Activated CD4-positive, alpha-beta T cell treated with anti-CD3 and anti-CD28 coated beads for 1 hour (primary cell): Measurements from ENCODE around the gene ELP4.
"Not testable (repeated sequence)": the region's sequence is repeated elsewhere in the genome, so short reads cannot be mapped to it uniquely, and the experiment has no call there.

Experiments used
- DNase-seq: peaks from one replicate; pipeline ENCODE4 v3.0.0-alpha.2; 2020

Gene ELP4

GRCh38 chr11:31555938-31556337 is 46.4 kb downstream of the ELP4 start:
- no peak for DNase-seq

DNA sequence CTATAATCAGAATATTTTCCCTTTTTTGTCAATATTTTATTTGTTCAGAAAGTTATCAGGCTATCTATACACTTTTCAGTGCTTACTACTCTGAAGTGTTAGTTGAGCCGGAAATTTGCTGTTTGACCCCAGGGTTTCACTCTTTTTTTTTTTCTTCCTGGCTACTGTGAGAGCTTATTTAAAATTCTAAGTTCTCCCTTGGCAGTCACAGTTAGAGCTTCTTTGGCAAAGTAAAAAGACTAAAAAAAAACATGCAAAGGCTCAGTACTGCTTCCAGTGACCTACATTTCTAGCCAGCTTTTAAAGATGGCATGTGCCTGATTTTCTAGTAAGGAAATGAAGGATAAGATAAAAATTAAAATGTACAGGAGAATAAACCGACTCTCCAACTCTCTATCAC is 48.4 kb downstream of the ELP4 start:
- DNase-seq = no peak

- DNase-seq = no peak
Measured at GRCh38 chr11:31560842-31561476, 51.4 kb downstream of the ELP4 start.

DNA sequence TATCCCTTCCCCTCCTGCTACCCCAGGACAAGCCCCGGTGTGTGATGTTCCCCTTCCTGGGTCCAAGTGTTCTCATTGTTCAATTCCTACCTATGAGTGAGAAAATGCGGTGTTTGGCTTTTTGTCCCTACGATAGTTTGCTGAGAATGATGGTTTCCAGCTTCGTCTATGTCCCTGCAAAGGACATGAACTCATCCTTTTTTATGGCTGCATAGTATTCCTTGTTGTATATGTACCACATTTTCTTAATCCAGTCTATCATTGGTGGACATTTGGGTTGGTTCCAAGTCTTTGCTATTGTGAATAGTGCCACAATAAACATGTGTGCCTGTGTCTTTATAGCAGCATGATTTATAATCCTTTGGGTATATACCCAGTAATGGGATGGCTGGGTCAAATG is 55.0 kb downstream of the ELP4 start:
- DNase-seq = not testable (repeated sequence)

DNA sequence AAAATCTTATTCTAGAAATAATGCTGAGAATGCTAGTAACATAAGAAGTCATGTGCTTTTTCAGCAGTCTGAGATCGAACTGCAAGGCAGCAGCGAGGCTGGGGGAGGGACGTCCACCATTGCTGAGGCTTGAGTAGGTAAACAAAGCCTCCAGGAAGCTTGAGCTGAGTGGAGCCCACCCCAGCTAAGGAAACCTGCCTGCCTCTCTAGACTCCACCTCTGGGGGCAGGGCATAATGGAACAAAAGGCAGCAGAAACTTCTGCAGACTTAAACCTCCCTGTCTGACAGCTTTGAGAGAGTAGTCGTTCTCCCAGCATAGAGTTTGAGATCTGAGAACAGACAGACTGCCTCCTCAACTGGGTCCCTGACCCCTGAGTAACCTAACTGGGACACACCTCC is 64.6 kb downstream of the ELP4 start:
- DNase-seq = not testable (repeated sequence)

DNA sequence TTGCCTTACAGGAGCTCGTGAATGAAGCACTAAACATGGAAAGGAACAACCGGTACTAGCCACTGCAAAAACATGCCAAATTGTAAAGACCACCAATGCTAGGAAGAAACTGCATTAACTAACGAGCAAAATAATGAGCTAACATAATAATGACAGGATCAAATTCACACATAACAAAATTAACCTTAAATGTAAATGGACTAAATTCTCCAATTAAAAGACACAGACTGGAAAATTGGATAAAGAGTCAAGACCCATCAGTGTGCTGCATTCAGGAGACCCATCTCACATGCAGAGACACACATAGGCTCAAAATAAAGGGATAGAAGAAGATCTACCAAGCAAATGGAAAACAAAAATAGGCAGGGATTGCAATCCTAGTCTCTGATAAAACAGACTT is 66.2 kb downstream of the ELP4 start:
- DNase-seq = not testable (repeated sequence)

- DNase-seq = not testable (repeated sequence)
Measured at GRCh38 chr11:31579412-31579811, 69.8 kb downstream of the ELP4 start.

DNA sequence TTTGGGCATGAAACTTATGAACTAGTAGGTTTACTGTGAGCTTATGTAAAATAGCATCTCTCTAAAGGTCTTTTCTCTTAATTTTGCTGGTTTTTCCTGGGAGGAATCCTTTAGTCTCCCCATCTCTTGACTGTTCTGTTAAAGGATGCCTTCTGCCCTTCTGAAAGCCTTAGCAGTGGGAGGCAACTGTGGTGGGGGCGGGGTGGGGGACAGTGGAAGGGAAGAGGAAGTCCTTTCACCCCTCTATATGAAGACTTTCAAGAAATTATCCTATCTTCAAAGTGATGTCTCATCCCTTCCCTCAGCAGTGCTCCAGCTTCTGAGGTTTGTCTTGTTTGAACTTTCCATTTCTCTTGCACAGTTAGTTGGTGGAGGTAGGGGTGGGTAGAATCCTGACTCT is 73.1 kb downstream of the ELP4 start:
- DNase-seq = no peak

GRCh38 chr11:31598454-31598853 is 88.9 kb downstream of the ELP4 start:
- no peak for DNase-seq

- DNase-seq = no peak
Measured at GRCh38 chr11:31601635-31602282, 92.2 kb downstream of the ELP4 start.

GRCh38 chr11:31606893-31607292 is 97.3 kb downstream of the ELP4 start:
- no peak for DNase-seq

- no peak for DNase-seq
Measured at GRCh38 chr11:31607914-31608313, 98.3 kb downstream of the ELP4 start.

- DNase-seq = no peak
Measured at GRCh38 chr11:31608995-31609394, 99.4 kb downstream of the ELP4 start.

DNA sequence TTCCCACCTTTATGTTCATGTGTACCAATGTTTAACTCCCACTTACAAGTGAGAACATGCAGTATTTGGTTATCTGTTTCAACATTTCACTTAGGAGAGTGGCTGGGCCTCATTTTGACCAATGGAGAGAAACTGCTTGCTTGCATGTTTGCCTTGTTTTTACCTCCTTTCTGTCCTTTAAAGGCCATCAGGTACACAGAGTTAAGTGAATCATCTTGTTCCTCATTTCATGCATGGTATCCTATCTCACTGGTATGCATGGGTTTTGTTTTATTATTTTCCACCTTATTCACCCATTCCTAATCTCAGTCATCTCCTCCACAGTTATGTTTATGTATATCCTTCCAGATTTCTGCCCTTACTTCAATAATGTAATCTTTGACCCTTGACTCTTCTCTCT is 101.0 kb downstream of the ELP4 start:
- DNase-seq = no peak

- DNase-seq = no peak
Measured at GRCh38 chr11:31617246-31617645, 107.7 kb downstream of the ELP4 start.

- no peak for DNase-seq
Measured at GRCh38 chr11:31619980-31620379, 110.4 kb downstream of the ELP4 start.

GRCh38 chr11:31620434-31620833 is 110.9 kb downstream of the ELP4 start:
- DNase-seq = no peak

- no peak for DNase-seq
Measured at GRCh38 chr11:31625868-31626267, 116.3 kb downstream of the ELP4 start.

GRCh38 chr11:31628111-31628510 is 118.5 kb downstream of the ELP4 start:
- no peak for DNase-seq

DNA sequence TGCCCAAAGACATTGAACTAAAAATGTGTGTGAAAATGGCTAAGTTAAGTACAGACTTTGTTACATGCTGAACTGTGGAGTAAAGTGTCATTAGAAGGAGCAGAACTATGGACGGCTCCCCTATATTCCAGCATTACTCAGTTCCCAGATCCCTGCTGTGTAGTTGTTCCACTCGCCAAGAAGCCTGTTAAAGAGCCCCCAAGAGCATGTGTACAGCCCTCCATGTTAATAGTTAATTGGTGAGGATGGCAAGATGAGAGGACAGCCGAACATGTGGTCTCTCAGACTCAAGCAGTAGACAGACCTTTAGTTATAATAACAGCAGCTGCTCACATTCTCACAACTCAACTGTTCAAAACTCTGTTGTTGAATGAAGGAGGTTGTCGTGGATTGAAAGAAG is 127.4 kb downstream of the ELP4 start:
- DNase-seq = no peak

DNA sequence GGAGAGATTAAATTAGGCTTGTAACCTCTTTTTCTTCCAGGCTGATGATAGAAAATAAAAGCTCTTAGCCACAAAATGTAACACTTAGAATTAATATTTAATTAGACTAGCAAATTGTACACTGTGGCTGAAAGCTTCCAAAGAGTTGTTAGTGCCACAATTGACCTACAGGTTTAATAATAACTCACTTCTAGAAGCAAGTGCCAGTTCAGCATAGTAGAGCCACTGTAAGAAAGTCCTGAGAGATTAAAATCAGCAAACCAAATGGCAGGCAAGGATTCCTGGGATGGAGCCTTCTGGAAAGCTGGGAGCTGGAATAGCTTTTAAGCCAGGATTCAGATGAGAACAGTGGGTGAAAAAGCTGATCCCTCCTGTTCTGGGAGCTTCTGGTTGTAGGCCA is 131.0 kb downstream of the ELP4 start:
- DNase-seq = no peak

DNA sequence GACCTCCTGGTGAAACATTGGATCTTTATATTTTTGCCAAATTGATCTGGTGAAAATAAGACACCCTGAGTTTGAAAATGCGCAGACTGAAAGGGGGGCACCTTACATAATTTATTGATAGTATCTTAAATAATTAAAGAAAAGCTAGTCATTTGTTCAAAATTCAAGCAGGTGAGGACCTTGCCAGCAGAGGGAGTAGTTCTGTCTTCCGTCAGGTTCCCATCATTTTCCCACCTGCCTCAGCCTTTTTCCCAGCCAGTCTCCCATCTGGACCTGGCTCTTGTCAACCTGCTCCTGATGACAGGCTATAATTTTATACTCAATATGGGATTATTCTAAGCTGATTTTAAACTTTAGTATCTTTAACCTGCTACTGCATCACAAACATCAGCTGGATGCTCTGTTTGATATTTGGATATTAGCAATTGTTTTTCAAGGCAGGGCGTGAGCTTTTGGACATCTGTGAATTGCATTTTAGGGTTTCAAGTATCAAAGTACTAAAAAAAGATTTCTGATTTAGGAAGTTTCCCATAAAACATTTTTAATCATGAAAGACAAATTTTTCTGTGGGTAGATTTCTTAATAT is 132.0 kb downstream of the ELP4 start:
- no peak for DNase-seq

DNA sequence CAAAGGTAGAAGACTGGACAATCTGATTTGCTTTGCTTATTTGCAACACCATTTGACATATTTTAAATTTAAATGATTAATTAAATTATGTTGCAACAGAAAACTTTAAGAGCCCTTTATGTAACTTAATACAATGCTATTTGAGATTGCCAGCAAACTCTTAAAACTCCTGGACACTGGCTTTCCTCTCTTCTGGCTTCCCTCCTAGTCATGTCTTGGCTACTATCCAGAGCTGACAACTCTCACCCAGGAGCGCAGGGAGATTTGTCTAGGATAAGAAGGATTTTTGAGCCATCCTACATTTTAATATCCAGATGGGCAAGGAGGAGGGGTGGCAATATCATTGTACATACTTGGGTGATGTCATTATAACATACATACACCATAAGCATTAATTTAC is 134.3 kb downstream of the ELP4 start:
- no peak for DNase-seq

DNA sequence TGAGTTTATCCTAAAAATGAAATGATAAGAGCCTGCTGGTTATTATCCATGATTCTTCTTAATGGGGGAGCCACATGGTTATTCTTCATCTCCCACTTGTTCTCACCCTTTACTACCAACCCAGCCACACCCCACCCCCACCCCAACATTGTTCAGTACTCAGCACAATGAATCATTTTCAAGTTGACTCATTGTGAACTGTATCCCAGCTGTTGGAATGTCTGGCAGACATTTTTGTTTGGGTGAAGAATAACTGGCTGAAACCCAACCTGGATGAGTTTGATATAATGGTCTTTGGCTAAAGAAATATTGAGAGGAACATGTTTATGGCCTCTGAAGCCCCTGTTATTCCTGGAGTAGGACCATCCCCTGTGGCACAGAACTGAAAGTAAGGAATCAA is 136.2 kb downstream of the ELP4 start:
- DNase-seq = no peak

- DNase-seq = no peak
Measured at GRCh38 chr11:31646216-31646615, 136.6 kb downstream of the ELP4 start.
